Prostate gland (tissue), 2 donors: Measurements from ENCODE around the gene RAP1GDS1.

Experiments used
- CTCF ChIP-seq, 4 experiments: fragments of 200-600 bp in 2 of 4; fragments of 450-650 bp in 2 of 4; sonication (generic) in 2 of 4; IDR thresholded peaks; 1 replicate in 3 of 4; 2 replicates in 1 of 4; pipeline ENCODE4 v1.5.1; 2016 to 2019; ENCODE audit warnings: antibody characterized with exemption in 4 of 4, mild to moderate bottlenecking in 2 of 4, moderate library complexity in 2 of 4
- POLR2A ChIP-seq: fragments of 450-650 bp; IDR thresholded peaks from one replicate; pipeline ENCODE4 v1.6.1; 2016; ENCODE audit warnings: antibody characterized with exemption, mild to moderate bottlenecking

GRCh38 chr4:98482847-98483806 lies 221.9 kb downstream of the RAP1GDS1 start:
- TF ChIP-seq CTCF (IDR thresholded peaks at IDR 0.05) = no peak
- no peak for TF ChIP-seq POLR2A
